CD4-positive, alpha-beta T cell treated with Interleukin-12 subunit alpha and Interleukin-12 subunit beta, for 1 hour (primary cell): ENCODE data around the gene THY1.

Experiments used
- DNase-seq: peaks from one replicate; pipeline ENCODE4 v3.0.0-alpha.2; 2020

Gene THY1

GRCh38 chr11:119367661-119368120, 55.3 kb downstream of the THY1 start:
- no peak for DNase-seq
